HepG2 (cell line): ENCODE results near the gene PISD.

Experiments used
- CBX2 ChIP-seq, 2 experiments: fragments of 200-600 bp in 1 of 2; sonication (generic); formaldehyde crosslinking in 1 of 2; IDR thresholded peaks; 2 replicates each; pipeline versions ENCODE4 v1.7.0 to v1.8.1; 2018 to 2022; ENCODE audit warnings: low read depth in 2 of 2, low read length in 1 of 2, mild to moderate bottlenecking in 1 of 2, missing genetic modification reagents in 1 of 2
- EZH2 ChIP-seq: conservative IDR thresholded peaks from 2 replicates; pipeline ENCODE4 v1.6.1; 2012; ENCODE audit warnings: mild to moderate bottlenecking, low read depth, low read length, moderate library complexity
- GABPA ChIP-seq, 2 experiments: IDR thresholded peaks; 2 replicates each; pipeline ENCODE4 v1.6.1; 2011 to 2016; ENCODE audit warnings: low read depth in 2 of 2, low read length in 1 of 2, missing biosample characterization in 1 of 2, missing genetic modification characterization in 1 of 2
- NFE2L1 ChIP-seq: sonication (generic); formaldehyde crosslinking; IDR thresholded peaks from 2 replicates; pipeline ENCODE4 v1.4.0; 2020; ENCODE audit warnings: missing genetic modification reagents, mild to moderate bottlenecking, borderline replicate concordance
- NFKBIZ ChIP-seq: IDR thresholded peaks from 2 replicates; pipeline ENCODE4 v1.6.1; 2018; ENCODE audit warnings: missing genetic modification reagents, missing compliant biosample characterization
- POGZ ChIP-seq: sonication (generic); formaldehyde crosslinking; IDR thresholded peaks from 2 replicates; pipeline ENCODE4 v1.4.0; 2020; ENCODE audit warnings: mild to moderate bottlenecking, missing genetic modification reagents
- SP1 ChIP-seq, 2 experiments: fragments of 450-650 bp in 1 of 2; sonication (generic) in 1 of 2; formaldehyde crosslinking in 1 of 2; IDR thresholded peaks; 2 replicates each; pipeline versions ENCODE4 v1.4.0 to v1.6.1; 2016 to 2020; ENCODE audit warnings: missing genetic modification reagents in 1 of 2
- ZNF431 ChIP-seq: sonication (generic); formaldehyde crosslinking; IDR thresholded peaks from 2 replicates; pipeline ENCODE4 v1.9.0; 2022; ENCODE audit warnings: missing genetic modification reagents, low read depth, mild to moderate bottlenecking, borderline replicate concordance
- TF ChIP-seq, protein P1 (sequence below): sonication (generic); formaldehyde crosslinking; IDR thresholded peaks from 2 replicates; pipeline ENCODE4 v1.5.0; 2020; ENCODE audit warnings: mild to moderate bottlenecking, missing genetic modification reagents, moderate library complexity
- TF ChIP-seq, protein P2 (sequence below): sonication (generic); formaldehyde crosslinking; IDR thresholded peaks from 2 replicates; pipeline ENCODE4 v1.4.0; 2020; ENCODE audit warnings: mild to moderate bottlenecking, low read depth, missing genetic modification reagents
- TF ChIP-seq, protein P3 (sequence below): sonication (generic); formaldehyde crosslinking; IDR thresholded peaks from 2 replicates; pipeline ENCODE4 v1.9.0; 2021; ENCODE audit warnings: missing genetic modification reagents, borderline replicate concordance
- TF ChIP-seq, protein P4 (sequence below): sonication (generic); formaldehyde crosslinking; IDR thresholded peaks from 2 replicates; pipeline ENCODE4 v1.8.1; 2023; ENCODE audit warnings: mild to moderate bottlenecking, inconsistent platforms, moderate library complexity, missing genetic modification reagents, borderline replicate concordance

DNA sequence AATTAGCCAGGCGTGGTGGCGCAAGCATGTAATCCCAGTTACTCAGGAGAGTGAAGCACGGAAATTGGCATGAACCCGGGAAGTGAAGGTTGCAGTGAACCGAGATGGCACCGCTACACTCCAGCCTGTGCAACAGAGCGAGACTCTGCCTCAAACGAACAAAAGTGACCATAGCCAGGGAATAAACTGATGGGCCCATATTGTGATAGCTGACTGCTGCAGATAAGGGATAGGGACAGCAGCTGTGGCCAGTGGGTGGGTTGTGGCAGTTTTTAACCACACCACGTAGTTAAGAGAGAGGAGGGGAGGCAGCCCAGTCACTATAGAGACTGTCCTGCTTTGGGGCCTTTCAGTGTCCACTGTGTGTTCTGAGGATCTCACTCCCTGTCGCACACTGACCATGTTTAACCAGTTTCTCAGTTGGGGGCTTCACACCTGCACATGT, 58.9 kb downstream of the PISD start:
- no peak for TF ChIP-seq SP1 (IDR thresholded peaks at IDR 0.05)
- no peak for TF ChIP-seq SP1 (CRISPR knock-in tag; IDR thresholded peaks at IDR 0.05)
- no peak for TF ChIP-seq POGZ (CRISPR knock-in tag)
- TF ChIP-seq, protein P1, sequence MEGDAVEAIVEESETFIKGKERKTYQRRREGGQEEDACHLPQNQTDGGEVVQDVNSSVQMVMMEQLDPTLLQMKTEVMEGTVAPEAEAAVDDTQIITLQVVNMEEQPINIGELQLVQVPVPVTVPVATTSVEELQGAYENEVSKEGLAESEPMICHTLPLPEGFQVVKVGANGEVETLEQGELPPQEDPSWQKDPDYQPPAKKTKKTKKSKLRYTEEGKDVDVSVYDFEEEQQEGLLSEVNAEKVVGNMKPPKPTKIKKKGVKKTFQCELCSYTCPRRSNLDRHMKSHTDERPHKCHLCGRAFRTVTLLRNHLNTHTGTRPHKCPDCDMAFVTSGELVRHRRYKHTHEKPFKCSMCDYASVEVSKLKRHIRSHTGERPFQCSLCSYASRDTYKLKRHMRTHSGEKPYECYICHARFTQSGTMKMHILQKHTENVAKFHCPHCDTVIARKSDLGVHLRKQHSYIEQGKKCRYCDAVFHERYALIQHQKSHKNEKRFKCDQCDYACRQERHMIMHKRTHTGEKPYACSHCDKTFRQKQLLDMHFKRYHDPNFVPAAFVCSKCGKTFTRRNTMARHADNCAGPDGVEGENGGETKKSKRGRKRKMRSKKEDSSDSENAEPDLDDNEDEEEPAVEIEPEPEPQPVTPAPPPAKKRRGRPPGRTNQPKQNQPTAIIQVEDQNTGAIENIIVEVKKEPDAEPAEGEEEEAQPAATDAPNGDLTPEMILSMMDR (CRISPR knock-in tag), result no peak
- TF ChIP-seq NFE2L1 (CRISPR knock-in tag), result no peak
- TF ChIP-seq, protein P2, sequence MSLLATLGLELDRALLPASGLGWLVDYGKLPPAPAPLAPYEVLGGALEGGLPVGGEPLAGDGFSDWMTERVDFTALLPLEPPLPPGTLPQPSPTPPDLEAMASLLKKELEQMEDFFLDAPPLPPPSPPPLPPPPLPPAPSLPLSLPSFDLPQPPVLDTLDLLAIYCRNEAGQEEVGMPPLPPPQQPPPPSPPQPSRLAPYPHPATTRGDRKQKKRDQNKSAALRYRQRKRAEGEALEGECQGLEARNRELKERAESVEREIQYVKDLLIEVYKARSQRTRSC (CRISPR knock-in tag), result no peak
- TF ChIP-seq, protein P3, sequence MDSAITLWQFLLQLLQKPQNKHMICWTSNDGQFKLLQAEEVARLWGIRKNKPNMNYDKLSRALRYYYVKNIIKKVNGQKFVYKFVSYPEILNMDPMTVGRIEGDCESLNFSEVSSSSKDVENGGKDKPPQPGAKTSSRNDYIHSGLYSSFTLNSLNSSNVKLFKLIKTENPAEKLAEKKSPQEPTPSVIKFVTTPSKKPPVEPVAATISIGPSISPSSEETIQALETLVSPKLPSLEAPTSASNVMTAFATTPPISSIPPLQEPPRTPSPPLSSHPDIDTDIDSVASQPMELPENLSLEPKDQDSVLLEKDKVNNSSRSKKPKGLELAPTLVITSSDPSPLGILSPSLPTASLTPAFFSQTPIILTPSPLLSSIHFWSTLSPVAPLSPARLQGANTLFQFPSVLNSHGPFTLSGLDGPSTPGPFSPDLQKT, result no peak
- TF ChIP-seq GABPA (IDR thresholded peaks at IDR 0.05; ENCODE audit: low read depth, low read length), result no peak
- no peak for TF ChIP-seq GABPA (CRISPR knock-in tag; IDR thresholded peaks at IDR 0.05; ENCODE audit: low read depth)
- TF ChIP-seq, protein P4, sequence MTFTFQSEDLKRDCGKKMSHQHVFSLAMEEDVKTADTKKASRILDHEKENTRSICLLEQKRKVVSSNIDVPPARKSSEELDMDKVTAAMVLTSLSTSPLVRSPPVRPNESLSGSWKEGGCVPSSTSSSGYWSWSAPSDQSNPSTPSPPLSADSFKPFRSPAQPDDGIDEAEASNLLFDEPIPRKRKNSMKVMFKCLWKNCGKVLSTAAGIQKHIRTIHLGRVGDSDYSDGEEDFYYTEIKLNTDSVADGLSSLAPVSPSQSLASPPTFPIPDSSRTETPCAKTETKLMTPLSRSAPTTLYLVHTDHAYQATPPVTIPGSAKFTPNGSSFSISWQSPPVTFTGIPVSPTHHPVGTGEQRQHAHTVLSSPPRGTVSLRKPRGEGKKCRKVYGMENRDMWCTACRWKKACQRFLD (CRISPR knock-in tag), result no peak
- no peak for TF ChIP-seq CBX2 (IDR thresholded peaks at IDR 0.05; ENCODE audit: low read depth, low read length)
- TF ChIP-seq CBX2 (CRISPR knock-in tag; IDR thresholded peaks at IDR 0.05; ENCODE audit: low read depth), result no peak
- no peak for TF ChIP-seq EZH2
- TF ChIP-seq NFKBIZ (CRISPR knock-in tag), result no peak
- no peak for TF ChIP-seq ZNF431 (CRISPR knock-in tag)
